ENCODE results near the gene SLC35F3. TPM values are rescaled to one million over a fixed set of nuclear protein-coding genes. Genes with fewer than 3 reads are reported as not detected.

SLC35F3 gene
- total RNA-seq, 1 donor from 2014 or later = 0.57 TPM

GRCh38 chr1:233960386-233960785, 55.9 kb downstream of the SLC35F3 start:
- no peaks in the 10 kb centered on the region for H3K9me3 ChIP-seq (ENCODE audit: insufficient read depth, low read depth, low read length)
- H3K36me3 Mint-ChIP-seq (ENCODE audit: low read depth, unreplicated experiment) = no peaks in the 10 kb centered on the region
- no peaks in the 10 kb centered on the region for H3K4me1 ChIP-seq (ENCODE audit: insufficient read depth, low read length)
- no peak for DNase-seq (ENCODE audit: low read depth)
- peaks cover 16% of the 10 kb centered on the region for H3K27me3 Mint-ChIP-seq (ENCODE audit: low read depth, unreplicated experiment)
- H3K27ac Mint-ChIP-seq (ENCODE audit: unreplicated experiment) = no peak overlapping the region
- TF ChIP-seq EZH2 (IDR thresholded peaks at IDR 0.05; ENCODE audit: insufficient read depth, low read length) = no peak
- no peak for TF ChIP-seq CTCF (IDR thresholded peaks at IDR 0.05; ENCODE audit: insufficient read depth, low read depth, low read length)
- H3K27me3 ChIP-seq (ENCODE audit: insufficient read depth, low read length) = no peaks in the 10 kb centered on the region
- H4K20me1 ChIP-seq (ENCODE audit: insufficient read depth, low read length) = no peaks in the 10 kb centered on the region
- no peak for FAIRE-seq
- H3K4me1 Mint-ChIP-seq (ENCODE audit: low read depth, unreplicated experiment) = peaks cover 3% of the 10 kb centered on the region
- no peaks in the 10 kb centered on the region for H3K36me3 ChIP-seq (ENCODE audit: insufficient read depth, low read length)
- peaks cover 2% of the 10 kb centered on the region for H3K9me3 Mint-ChIP-seq (ENCODE audit: unreplicated experiment)
- H3K4me3 ChIP-seq (ENCODE audit: insufficient read depth, low read depth, low read length) = no peak overlapping the region
- H3K4me3 Mint-ChIP-seq (ENCODE audit: unreplicated experiment) = no peak overlapping the region
- H2AFZ ChIP-seq (ENCODE audit: low read depth, low read length) = no peak overlapping the region
- H3K9ac ChIP-seq (ENCODE audit: low read length) = no peak overlapping the region
- H3K27ac ChIP-seq (ENCODE audit: low read depth, low read length) = no peak overlapping the region
- H3K4me2 ChIP-seq (ENCODE audit: low read length) = no peak overlapping the region
- no peaks in the 10 kb centered on the region for H3K79me2 ChIP-seq (ENCODE audit: insufficient read depth, low read length)

GRCh38 chr1:233962878-233963277, 58.4 kb downstream of the SLC35F3 start:
- FAIRE-seq = no peak
- no peak overlapping the region for H3K4me3 ChIP-seq (ENCODE audit: insufficient read depth, low read depth, low read length)
- H3K4me2 ChIP-seq (ENCODE audit: low read length) = no peak overlapping the region
- no peaks in the 10 kb centered on the region for H3K79me2 ChIP-seq (ENCODE audit: insufficient read depth, low read length)
- Mint-ChIP-seq H3K4me1 (ENCODE audit: low read depth, unreplicated experiment) (peaks cover 3% of the 10 kb centered on the region), H3K27ac (ENCODE audit: unreplicated experiment) (no peak overlapping the region), H3K4me3 (ENCODE audit: unreplicated experiment) (no peak overlapping the region), H3K27me3 (ENCODE audit: low read depth, unreplicated experiment) (peaks cover 14% of the 10 kb centered on the region), H3K9me3 (ENCODE audit: unreplicated experiment) (peaks cover 4% of the 10 kb centered on the region), H3K36me3 (ENCODE audit: low read depth, unreplicated experiment) (no peaks in the 10 kb centered on the region)
- no peaks in the 10 kb centered on the region for H3K9me3 ChIP-seq (ENCODE audit: insufficient read depth, low read depth, low read length)
- H3K9ac ChIP-seq (ENCODE audit: low read length) = no peak overlapping the region
- no peaks in the 10 kb centered on the region for H3K36me3 ChIP-seq (ENCODE audit: insufficient read depth, low read length)
- no peak overlapping the region for H2AFZ ChIP-seq (ENCODE audit: low read depth, low read length)
- TF ChIP-seq CTCF (IDR thresholded peaks at IDR 0.05; ENCODE audit: insufficient read depth, low read depth, low read length) (no peak), EZH2 (IDR thresholded peaks at IDR 0.05; ENCODE audit: insufficient read depth, low read length) (no peak)
- H3K27ac ChIP-seq (ENCODE audit: low read depth, low read length) = no peak overlapping the region
- no peaks in the 10 kb centered on the region for H3K4me1 ChIP-seq (ENCODE audit: insufficient read depth, low read length)
- DNase-seq (ENCODE audit: low read depth) = no peak
- no peaks in the 10 kb centered on the region for H4K20me1 ChIP-seq (ENCODE audit: insufficient read depth, low read length)
- no peaks in the 10 kb centered on the region for H3K27me3 ChIP-seq (ENCODE audit: insufficient read depth, low read length)

- Mint-ChIP-seq H3K4me3 (ENCODE audit: unreplicated experiment) (no peak overlapping the region), H3K27me3 (ENCODE audit: low read depth, unreplicated experiment) (peaks cover 7% of the 10 kb centered on the region), H3K36me3 (ENCODE audit: low read depth, unreplicated experiment) (no peaks in the 10 kb centered on the region), H3K9me3 (ENCODE audit: unreplicated experiment) (peaks cover 6% of the 10 kb centered on the region), H3K4me1 (ENCODE audit: low read depth, unreplicated experiment) (peaks cover 3% of the 10 kb centered on the region), H3K27ac (ENCODE audit: unreplicated experiment) (no peak overlapping the region)
- TF ChIP-seq EZH2 (IDR thresholded peaks at IDR 0.05; ENCODE audit: insufficient read depth, low read length) = no peak
- no peak for TF ChIP-seq CTCF (IDR thresholded peaks at IDR 0.05; ENCODE audit: insufficient read depth, low read depth, low read length)
- no peak overlapping the region for H2AFZ ChIP-seq (ENCODE audit: low read depth, low read length)
- no peaks in the 10 kb centered on the region for H3K36me3 ChIP-seq (ENCODE audit: insufficient read depth, low read length)
- no peaks in the 10 kb centered on the region for H4K20me1 ChIP-seq (ENCODE audit: insufficient read depth, low read length)
- FAIRE-seq (no peak), DNase-seq (ENCODE audit: low read depth) (no peak)
- H3K4me3 ChIP-seq (ENCODE audit: insufficient read depth, low read depth, low read length) = no peak overlapping the region
- H3K4me2 ChIP-seq (ENCODE audit: low read length) = no peak overlapping the region
- H3K4me1 ChIP-seq (ENCODE audit: insufficient read depth, low read length) = no peaks in the 10 kb centered on the region
- H3K9me3 ChIP-seq (ENCODE audit: insufficient read depth, low read depth, low read length) = no peaks in the 10 kb centered on the region
- no peaks in the 10 kb centered on the region for H3K79me2 ChIP-seq (ENCODE audit: insufficient read depth, low read length)
- no peak overlapping the region for H3K9ac ChIP-seq (ENCODE audit: low read length)
- no peaks in the 10 kb centered on the region for H3K27me3 ChIP-seq (ENCODE audit: insufficient read depth, low read length)
- no peak overlapping the region for H3K27ac ChIP-seq (ENCODE audit: low read depth, low read length)
These were observed 61.4 kb downstream of the SLC35F3 start for GRCh38 chr1:233965856-233966255.

Data from astrocyte (in vitro differentiated cells and primary cell).